ENCODE measurements around the gene BDKRB1.
A peak's percentile ranks its signal among the peaks of the same experiment; 100 is the strongest.

Gene BDKRB1

DNA sequence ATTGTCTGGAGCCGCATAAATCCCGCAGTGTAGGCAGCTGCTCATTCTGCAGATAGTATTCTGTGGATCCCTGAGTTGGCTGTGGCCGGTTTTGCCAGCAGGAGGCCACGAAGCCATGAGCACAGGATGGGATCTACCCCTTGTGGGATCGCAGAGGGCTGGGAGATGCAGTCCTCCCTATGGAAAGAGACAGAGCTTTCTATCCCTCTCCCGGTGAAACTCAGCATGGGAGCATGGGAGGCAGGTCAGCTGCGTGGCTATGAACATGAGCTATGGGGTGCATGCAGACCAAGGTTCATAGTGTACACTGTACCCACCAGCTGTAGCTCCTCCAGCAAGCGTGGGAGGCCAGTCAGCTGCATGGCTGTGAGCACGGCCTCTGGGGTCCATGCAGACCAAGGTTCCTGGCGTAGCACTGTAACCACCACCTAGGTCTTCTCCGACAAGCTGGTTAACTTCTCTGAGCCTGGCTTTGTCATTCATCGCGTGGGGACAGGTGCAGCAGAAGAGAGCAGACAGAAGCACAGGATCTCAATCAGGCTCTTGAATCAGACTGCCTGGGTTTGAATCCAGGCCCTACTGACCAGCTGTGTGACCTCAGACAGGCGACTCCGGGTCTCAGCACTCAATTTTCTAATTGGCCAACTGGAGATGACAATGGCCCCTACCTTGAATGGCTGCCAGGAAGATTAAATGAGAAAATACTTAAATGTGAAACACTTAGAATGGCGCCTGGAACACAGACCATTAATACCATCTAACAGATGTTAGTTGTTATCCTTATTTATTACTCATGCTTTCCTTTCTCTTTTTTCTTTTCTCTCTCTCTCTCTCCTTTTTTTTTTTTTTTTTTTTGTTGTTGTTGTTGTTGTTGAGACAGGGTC, 6.0 kb downstream of the BDKRB1 start:
- DNase-seq (ENCODE audit: low spot score): no peak

GRCh38 chr14:96263347-96264199, 7.6 kb downstream of the BDKRB1 start:
- no peak for DNase-seq (ENCODE audit: low spot score)

GRCh38 chr14:96264200-96264553, 8.2 kb downstream of the BDKRB1 start:
- no peak for DNase-seq (ENCODE audit: low spot score)

DNA sequence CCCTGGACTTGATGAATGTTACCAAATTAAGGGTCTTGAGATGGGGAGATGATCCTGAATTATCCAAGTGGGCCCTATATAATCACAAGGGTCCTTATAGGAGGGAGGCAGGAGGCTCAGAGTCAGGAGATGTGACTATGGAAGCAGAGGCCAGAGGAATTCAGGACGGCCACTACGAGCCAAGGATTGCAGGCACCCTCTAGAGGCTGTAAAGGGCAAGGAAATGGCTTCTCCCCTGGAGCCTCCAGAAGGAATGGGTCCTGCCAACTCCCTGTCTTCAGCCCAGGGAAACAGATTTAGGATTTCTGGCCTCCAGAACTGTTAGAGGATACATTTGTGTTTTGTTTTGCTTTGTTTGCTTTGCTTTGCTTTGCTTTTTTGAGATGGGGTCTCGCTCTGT, 8.8 kb downstream of the BDKRB1 start:
- no peak for DNase-seq (ENCODE audit: low spot score)

GRCh38 chr14:96265383-96266095, 9.5 kb downstream of the BDKRB1 start:
- no peak for DNase-seq (ENCODE audit: low spot score)

DNA sequence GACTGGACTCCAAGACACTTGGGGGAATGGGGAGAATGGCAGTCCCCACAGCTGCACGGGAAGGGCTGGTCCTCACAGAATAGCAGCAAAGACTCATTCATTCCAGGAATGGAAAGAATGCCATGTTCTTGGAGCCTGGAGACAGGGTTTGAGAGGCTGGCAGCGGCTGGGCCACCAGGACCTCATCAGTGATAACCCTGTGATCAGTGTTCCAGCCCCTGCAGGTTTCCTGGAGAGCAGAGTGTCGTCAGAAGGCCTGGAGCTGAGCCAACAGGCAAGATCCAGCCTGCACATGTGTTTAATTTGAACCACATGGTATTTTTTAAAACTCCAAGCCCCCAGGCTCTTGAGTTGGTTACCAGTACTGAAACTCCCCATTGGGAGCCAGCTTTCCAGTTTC, 11.3 kb downstream of the BDKRB1 start:
- DNase-seq (ENCODE audit: low spot score): no peak

GRCh38 chr14:96267916-96268315, 11.9 kb downstream of the BDKRB1 start:
- no peak for DNase-seq (ENCODE audit: low spot score)

- DNase-seq (ENCODE audit: low spot score): no peak
Observed at GRCh38 chr14:96268431-96269358, 12.7 kb downstream of the BDKRB1 start.

DNA sequence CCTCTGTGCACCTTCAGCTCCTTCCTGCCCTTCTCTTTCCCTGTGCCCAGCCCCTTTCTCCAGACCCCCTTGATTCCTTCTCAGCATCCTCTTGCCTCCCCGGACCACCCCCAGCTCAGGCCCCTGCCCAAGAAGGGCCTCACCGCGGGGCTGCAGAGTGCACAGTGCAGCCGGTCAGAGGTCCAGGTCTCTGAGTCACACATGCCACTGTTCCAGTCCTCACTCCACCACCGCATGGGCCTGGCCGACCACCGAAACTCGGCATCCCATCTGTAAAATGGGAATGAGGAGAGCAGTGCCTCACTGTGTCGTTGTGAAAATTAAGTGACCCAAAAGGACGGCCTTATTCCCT, 13.3 kb downstream of the BDKRB1 start:
- no peak for DNase-seq (ENCODE audit: low spot score)

- DNase-seq (ENCODE audit: low spot score): no peak
Observed at GRCh38 chr14:96270565-96271420, 14.8 kb downstream of the BDKRB1 start.

DNA sequence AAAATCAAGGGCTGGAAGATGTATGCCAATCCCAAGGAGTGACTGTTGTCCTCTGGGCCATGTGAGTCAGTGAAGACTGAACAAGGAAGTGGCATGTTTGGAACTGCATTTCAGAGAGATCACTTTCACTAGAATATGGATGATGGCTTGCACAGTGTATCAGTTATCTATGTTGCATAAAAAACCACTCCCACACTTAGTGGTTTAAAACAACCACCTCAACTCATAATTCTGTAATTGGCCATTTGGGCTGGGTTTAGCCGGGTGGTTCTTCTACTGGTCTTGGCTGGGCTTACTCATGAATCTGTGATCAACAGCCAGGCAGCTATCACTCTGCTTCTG, 15.4 kb downstream of the BDKRB1 start:
- no peak for DNase-seq (ENCODE audit: low spot score)

- DNase-seq (ENCODE audit: low spot score): no peak
Observed at GRCh38 chr14:96272777-96273473, 16.9 kb downstream of the BDKRB1 start.

DNA sequence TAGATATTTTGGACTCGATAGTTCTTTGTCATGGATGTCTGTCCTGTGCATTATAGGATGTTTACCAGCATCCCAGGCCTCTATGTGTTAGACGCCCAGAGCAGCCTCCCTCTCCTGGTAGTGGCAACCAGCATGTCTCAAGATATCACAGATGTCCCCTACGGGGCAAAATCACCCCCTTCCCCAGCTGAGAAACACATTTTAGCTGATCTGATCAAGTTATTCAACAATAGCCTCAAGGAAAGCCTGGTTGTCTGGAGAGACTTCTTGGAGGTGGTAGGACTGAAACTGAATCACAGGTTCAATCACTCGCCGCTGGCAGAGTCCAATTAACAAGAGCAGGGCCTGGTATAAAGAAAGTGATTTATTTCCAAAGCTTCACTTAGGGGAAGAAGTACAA, 17.6 kb downstream of the BDKRB1 start:
- no peak for DNase-seq (ENCODE audit: low spot score)

DNA sequence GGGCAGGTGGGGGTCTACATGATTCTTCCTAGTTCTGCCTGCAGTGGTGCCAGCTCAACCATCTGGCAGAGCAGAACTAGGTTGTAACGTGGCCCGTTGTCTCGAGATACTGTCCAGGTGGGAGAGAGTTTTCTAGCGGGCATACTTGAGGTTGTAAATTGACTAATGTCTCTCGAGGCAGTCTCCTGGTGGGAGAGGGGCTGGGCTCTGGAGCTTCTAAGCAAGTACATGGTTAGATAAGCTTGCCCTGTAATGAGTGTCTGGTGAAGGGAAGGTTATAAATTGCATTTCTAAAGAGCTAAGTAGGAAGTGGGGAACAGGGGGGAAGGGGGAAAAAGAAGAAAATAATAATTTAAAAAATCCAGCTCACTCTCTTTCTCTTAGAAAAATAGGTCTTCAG, 18.1 kb downstream of the BDKRB1 start:
- no peak for DNase-seq (ENCODE audit: low spot score)

DNA sequence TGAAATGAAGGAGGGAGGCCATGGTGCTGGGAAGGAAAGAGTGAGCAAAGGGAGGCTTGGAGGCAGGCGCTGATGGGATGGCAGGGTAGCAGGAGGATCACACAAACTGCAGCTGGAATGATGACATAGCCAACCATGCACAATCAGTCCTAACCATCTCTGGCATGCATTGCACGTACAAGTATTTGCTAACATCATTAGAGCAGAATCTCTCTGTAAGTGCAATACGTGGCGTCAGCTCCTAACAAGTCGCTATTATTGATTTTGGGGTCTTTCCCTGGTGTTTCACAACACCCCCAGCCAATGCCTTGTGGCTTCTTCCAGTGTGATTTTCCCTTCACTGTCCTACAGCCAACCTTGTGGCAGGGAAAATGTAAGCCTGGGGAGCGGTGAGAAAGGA, 18.5 kb downstream of the BDKRB1 start:
- no peak for DNase-seq (ENCODE audit: low spot score)

DNA sequence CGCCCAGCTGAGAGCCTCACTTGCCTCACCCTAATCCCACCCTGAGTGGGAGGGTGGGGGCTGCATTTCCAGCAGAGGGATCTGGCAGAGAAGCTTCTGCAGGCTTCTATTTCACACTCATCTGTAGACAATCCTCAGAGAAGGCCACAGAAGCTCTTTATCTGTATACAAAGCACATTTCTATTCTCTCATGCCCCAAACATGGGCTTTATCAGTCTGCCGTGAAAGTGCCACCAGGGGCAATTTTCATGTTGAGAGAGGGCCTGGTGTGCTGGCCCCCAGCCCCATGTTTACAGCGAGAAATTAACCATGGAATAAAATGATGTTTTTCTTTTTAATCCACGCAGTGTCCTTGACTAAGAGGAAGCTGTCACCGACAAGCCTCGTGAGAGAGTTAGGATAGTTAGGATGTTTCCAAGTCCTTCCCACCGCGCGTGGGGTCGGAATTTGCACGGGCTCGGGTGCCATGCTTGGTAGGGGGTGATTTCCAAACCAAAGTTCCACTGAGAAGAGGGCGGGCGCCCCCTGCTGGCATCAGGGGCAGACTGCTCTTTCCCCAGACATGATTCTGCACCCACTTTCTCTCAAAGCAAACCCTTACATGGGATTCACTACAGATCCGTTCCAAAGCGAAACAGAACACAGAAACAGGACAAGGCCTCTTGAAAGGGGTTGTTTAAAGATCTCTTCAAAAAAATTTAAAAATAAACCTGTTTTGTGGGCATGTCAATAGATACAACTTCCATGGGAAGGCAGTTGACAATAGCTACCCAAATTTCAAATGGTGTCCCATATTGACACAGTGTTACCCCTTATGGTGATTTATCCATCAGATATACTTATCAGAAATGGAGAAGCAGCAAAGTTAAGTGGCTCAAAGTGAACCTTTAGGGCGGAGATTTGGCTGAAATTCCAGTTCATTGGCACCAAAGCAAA, 19.4 kb downstream of the BDKRB1 start:
- peak; percentile 56 for DNase-seq (ENCODE audit: low spot score)

GRCh38 chr14:96277890-96278289, 21.9 kb downstream of the BDKRB1 start:
- DNase-seq (ENCODE audit: low spot score): no peak

DNA sequence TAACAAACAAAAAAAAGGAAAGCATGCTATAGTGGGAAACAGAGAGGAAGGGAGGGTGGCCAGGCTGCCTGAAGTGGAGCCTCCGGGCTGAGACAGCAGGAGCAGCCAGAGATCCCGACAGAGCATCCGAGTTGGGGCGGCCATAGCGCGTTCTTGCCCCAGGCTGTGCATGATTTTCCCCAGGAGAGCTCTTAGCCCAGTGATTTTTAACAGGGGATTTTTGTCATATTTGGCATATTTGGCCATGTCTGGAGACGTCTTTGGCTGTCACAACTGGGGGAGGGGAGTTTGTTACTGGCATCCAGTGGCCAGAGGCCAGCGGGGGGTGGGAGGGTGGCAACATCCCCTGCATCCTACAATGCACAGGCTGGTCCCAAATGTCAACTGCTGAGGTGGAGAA, 23.6 kb downstream of the BDKRB1 start:
- no peak for DNase-seq (ENCODE audit: low spot score)

GRCh38 chr14:96280104-96280503, 24.1 kb downstream of the BDKRB1 start:
- DNase-seq (ENCODE audit: low spot score): no peak
